A549 treated with CpdA at 1 μM for 4 hours (cell line): ENCODE measurements around the gene SLC35B3. TPM values are rescaled to one million over a fixed set of nuclear protein-coding genes. Genes with fewer than 3 reads are reported as not detected.

ENCODE experiments used
- total RNA-seq: library from RNA; stranded (reverse); fragments of 200-300 nt; extraction: Qiagen RNA extraction; gene quantifications from 5 replicates; pipeline ENCODE4 v1.2.3, GENCODE V29; 2022; ENCODE audit warnings: low read depth

Gene SLC35B3
- total RNA-seq = 6.5 to 8.0 TPM (median 7.7 TPM) in 5 replicates

GRCh38 chr6:8435093-8435844 is at the start of gene SLC35B3:
Gene SLC35B3 (minus strand): TSS chr6:8435545.

